ENCODE measurements around the gene GALNT18.

GRCh38 chr11:11253497-11253896 lies 368.3 kb downstream of the GALNT18 start:
- TF ChIP-seq CTCF (IDR thresholded peaks at IDR 0.05) (no peak), POLR2A (IDR thresholded peaks at IDR 0.05) (no peak), POLR2AphosphoS5 (IDR thresholded peaks at IDR 0.05; ENCODE audit: insufficient read depth in 1 of 2, low read depth in 1 of 2) (no peak)
